Measurements from ENCODE around the gene NDC1. TPM values are rescaled to one million over a fixed set of nuclear protein-coding genes. Genes with fewer than 3 reads are reported as not detected.

The NDC1 gene
- total and polyA plus RNA-seq, 2 experiments from 2014 or later = 11.7 to 20.5 TPM

DNA sequence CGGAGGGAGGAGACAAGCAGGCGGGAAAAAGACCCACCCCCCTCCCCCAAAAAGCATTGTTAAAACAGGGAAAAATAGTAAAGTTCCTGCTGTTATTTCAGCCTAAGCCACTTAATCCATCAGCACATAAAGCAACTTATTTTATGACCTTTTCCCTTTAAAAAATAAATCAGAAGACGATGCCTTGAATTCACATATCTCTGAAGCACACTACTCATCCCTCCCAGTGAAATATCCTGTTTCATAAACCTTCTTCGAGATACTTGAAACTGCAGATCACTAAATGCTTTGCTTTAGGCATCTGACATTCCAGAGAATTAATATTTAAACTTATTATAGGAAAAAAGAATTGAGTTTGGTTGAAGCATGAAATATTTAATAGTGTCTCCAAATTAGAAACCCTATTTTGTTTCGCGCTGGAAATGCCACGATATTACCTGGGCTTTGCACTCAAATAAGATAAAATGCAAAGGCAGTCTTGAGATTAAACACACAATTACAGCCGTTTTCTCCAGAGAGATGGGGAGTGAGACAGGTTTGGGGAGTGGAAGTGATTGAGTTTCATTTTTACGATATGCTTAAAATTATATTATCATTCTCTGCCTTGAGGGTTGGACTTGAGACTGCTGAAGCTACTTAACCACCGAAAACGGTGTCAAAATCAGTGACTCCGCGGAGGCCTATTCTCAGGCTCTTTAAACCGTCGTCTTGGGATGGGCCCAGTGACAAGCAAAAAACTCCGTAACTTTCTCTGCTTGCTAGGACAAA is 108.5 kb downstream of the NDC1 start:
- Histone ChIP-seq H3K4me1 (ENCODE audit: low read depth) (no peaks in the 10 kb centered on the region), H3K27me3 (no peaks in the 10 kb centered on the region), H3K27ac (no peak overlapping the region), H3K4me3 (no peak overlapping the region), H3K9me3 (ENCODE audit: low read depth) (no peaks in the 10 kb centered on the region), H3K36me3 (no peaks in the 10 kb centered on the region)
- DNase-seq (ENCODE audit: low read depth in 1 of 2, low spot score in 1 of 2) = no peak
- TF ChIP-seq, protein P1, sequence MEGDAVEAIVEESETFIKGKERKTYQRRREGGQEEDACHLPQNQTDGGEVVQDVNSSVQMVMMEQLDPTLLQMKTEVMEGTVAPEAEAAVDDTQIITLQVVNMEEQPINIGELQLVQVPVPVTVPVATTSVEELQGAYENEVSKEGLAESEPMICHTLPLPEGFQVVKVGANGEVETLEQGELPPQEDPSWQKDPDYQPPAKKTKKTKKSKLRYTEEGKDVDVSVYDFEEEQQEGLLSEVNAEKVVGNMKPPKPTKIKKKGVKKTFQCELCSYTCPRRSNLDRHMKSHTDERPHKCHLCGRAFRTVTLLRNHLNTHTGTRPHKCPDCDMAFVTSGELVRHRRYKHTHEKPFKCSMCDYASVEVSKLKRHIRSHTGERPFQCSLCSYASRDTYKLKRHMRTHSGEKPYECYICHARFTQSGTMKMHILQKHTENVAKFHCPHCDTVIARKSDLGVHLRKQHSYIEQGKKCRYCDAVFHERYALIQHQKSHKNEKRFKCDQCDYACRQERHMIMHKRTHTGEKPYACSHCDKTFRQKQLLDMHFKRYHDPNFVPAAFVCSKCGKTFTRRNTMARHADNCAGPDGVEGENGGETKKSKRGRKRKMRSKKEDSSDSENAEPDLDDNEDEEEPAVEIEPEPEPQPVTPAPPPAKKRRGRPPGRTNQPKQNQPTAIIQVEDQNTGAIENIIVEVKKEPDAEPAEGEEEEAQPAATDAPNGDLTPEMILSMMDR (IDR thresholded peaks at IDR 0.05; ENCODE audit: low read depth, low read length) = no peak

DNA sequence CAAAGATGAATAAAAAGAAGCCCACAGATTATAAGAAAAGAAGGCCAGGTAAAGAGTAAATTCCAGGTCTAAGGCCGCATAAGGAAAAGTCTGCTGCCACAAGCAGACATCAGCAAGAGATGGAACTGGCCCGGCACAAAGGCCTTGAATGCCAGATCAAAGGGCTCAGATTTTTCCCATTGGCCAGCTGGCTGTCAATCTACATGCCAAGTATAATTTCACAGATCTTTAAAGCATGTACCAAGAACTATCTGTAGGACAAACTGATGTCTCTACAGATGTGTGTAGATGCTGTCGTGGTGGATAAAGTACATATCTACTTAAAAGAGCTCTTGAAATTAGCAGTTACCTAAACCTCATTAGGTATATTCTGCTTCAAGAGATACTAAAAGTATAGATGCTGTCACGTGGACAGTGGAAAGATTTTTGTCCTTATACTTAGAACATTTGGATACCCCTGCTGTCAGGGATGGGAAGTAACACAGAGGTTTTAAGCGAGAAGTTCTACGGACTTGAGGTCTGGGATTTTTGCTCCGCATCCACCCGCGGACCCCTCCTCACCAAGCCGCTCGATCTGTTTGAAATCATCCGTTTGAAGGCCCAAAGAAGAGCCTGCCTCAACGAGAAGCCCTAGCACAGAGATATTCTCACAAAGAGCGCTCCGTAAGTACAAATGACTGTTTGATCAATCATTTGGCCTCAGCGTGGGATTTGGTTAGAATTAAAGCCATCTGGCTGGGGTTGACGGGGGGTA is 109.2 kb downstream of the NDC1 start:
- DNase-seq (ENCODE audit: low read depth in 1 of 2, low spot score in 1 of 2) = no peak
- TF ChIP-seq, protein P1 (IDR thresholded peaks at IDR 0.05; ENCODE audit: low read depth, low read length) = no peak
- no peak overlapping the region for H3K27ac ChIP-seq

DNA sequence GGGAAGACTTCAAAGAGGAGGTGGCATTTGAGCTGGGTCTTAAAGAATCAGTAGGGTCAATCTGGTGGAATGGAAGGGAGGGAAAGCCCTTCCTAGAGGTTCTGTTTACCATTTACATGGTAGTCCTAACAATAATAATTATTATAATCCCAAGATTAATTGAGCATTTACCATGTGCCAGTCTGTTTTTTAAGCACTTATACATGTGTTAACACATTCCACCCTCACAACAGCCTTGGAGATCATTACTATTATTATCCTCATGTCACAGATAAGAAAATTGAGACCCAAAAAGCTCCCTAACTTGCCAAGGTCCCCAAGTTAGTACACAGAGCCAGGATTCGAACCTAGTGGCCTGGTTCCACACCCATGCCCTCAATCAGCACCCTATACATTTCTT is 109.9 kb downstream of the NDC1 start:
- no peak for DNase-seq (ENCODE audit: low read depth in 1 of 2, low spot score in 1 of 2)
- TF ChIP-seq, protein P1 (IDR thresholded peaks at IDR 0.05; ENCODE audit: low read depth, low read length) = no peak
- no peak overlapping the region for H3K4me3 ChIP-seq
- no peaks in the 10 kb centered on the region for H3K9me3 ChIP-seq (ENCODE audit: low read depth)
- no peak overlapping the region for H3K27ac ChIP-seq
- no peaks in the 10 kb centered on the region for H3K27me3 ChIP-seq
- H3K36me3 ChIP-seq = no peaks in the 10 kb centered on the region
- no peaks in the 10 kb centered on the region for H3K4me1 ChIP-seq (ENCODE audit: low read depth)

More for the DNA sequence above, 109.2 kb downstream of the NDC1 start:
- H3K4me1 ChIP-seq (ENCODE audit: low read depth) = no peaks in the 10 kb centered on the region
- no peaks in the 10 kb centered on the region for H3K9me3 ChIP-seq (ENCODE audit: low read depth)
- H3K27me3 ChIP-seq = no peaks in the 10 kb centered on the region
- no peak overlapping the region for H3K4me3 ChIP-seq
- no peaks in the 10 kb centered on the region for H3K36me3 ChIP-seq

DNA sequence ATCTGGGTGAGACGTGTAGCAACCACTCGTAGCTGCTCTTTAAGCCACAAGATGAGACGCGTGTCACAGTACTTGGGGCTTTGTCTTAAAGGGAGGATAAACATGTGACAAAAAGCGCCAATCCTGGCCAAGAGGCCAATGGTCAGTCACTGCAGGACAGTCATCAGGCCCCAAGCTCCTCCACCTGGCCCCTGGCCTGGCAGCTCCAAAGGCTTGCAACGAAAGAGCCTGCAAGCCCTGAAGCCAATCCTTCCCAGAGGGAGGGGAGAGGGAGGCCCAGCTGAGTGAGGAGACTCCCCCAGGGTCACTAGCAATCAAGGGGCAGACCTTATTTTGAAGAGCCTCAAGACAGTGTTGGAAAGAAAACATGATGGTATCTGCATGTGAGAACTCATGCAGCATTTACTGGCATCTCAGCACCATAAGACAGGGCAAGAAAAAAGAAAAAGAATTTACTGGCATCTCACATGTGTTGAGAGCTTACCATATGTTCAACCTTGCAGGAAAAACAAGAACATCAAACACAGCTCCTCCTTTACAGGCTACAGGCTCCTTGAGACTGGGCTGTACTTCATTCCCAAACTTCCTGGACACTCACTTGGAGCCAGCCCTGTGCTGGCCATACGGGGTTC is 110.5 kb downstream of the NDC1 start:
- TF ChIP-seq, protein P1 (IDR thresholded peaks at IDR 0.05; ENCODE audit: low read depth, low read length) = no peak
- no peak overlapping the region for H3K27ac ChIP-seq
- H3K9me3 ChIP-seq (ENCODE audit: low read depth) = no peaks in the 10 kb centered on the region
- H3K27me3 ChIP-seq = no peaks in the 10 kb centered on the region
- DNase-seq (ENCODE audit: low read depth in 1 of 2, low spot score in 1 of 2) = no peak
- H3K4me1 ChIP-seq (ENCODE audit: low read depth) = no peaks in the 10 kb centered on the region
- no peak overlapping the region for H3K4me3 ChIP-seq
- H3K36me3 ChIP-seq = no peaks in the 10 kb centered on the region

DNA sequence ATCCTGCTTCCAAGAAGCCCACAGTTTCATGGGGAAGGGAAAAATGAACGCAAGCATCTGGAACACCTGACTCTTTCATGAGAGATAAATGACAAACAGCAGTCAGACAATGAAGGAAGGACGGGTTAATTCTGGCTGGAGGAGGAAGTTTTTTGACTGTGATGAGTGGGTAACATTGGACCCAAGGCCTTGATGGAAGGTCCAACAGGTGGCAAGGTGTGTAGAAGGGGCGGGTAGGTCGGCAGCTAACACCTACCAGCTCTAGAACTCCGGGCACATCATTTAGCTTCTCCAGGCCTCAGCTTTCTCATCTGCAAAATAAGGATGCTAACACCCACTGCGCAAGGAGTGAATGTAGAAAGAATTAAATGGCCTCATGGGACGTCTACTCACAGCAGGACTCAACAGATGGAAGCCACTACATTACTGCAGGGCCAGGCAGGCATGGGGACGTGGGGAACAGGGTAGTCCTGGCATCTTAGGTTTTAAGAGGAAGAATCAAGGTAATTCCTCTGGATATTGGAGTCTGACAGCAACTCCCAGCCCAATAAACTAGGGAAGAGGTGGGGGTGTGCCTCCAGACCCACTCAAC is 112.0 kb downstream of the NDC1 start:
- no peak for DNase-seq (ENCODE audit: low read depth in 1 of 2, low spot score in 1 of 2)
- no peak overlapping the region for H3K27ac ChIP-seq
- H3K4me3 ChIP-seq = no peak overlapping the region
- H3K27me3 ChIP-seq = no peaks in the 10 kb centered on the region
- H3K4me1 ChIP-seq (ENCODE audit: low read depth) = no peaks in the 10 kb centered on the region
- H3K36me3 ChIP-seq = no peaks in the 10 kb centered on the region
- no peaks in the 10 kb centered on the region for H3K9me3 ChIP-seq (ENCODE audit: low read depth)
- TF ChIP-seq, protein P1 (IDR thresholded peaks at IDR 0.05; ENCODE audit: low read depth, low read length) = no peak

All from cardiac muscle cell (in vitro differentiated cells and primary cell).